ENCODE measurements around the gene ATG101. TPM values are rescaled to one million over a fixed set of nuclear protein-coding genes. Genes with fewer than 3 reads are reported as not detected.

ATG101 gene
- polyA plus RNA-seq, 1 donor from 2014 or later = 25.4 TPM

GRCh38 chr12:52059582-52060497 lies 9.9 kb upstream of the ATG101 start:
- no peaks in the 10 kb centered on the region for H3K27me3 Mint-ChIP-seq
- H3K4me3 Mint-ChIP-seq = no peak overlapping the region
- H3K4me1 Mint-ChIP-seq = no peaks in the 10 kb centered on the region
- H3K36me3 Mint-ChIP-seq = peaks cover 4% of the 10 kb centered on the region
- no peak overlapping the region for H3K27ac Mint-ChIP-seq
- no peaks in the 10 kb centered on the region for H3K9me3 Mint-ChIP-seq

- H3K27me3 Mint-ChIP-seq = no peaks in the 10 kb centered on the region
- no peaks in the 10 kb centered on the region for H3K4me1 Mint-ChIP-seq
- no peak overlapping the region for H3K27ac Mint-ChIP-seq
- H3K4me3 Mint-ChIP-seq = no peak overlapping the region
- peaks cover 4% of the 10 kb centered on the region for H3K36me3 Mint-ChIP-seq
- no peaks in the 10 kb centered on the region for H3K9me3 Mint-ChIP-seq
Observed at GRCh38 chr12:52060498-52061177, 9.1 kb upstream of the ATG101 start.

- Mint-ChIP-seq H3K27ac (no peak overlapping the region), H3K9me3 (no peaks in the 10 kb centered on the region), H3K4me3 (no peak overlapping the region)
Observed at GRCh38 chr12:52061470-52062166, 8.2 kb upstream of the ATG101 start.

GRCh38 chr12:52062167-52063081 lies 7.4 kb upstream of the ATG101 start:
- Mint-ChIP-seq H3K4me1 (no peaks in the 10 kb centered on the region), H3K9me3 (no peaks in the 10 kb centered on the region), H3K27me3 (no peaks in the 10 kb centered on the region), H3K36me3 (peaks cover 2% of the 10 kb centered on the region), H3K4me3 (no peak overlapping the region), H3K27ac (no peak overlapping the region)

More at GRCh38 chr12:52061470-52062166, 8.2 kb upstream of the ATG101 start:
- Mint-ChIP-seq H3K4me1 (no peaks in the 10 kb centered on the region), H3K27me3 (no peaks in the 10 kb centered on the region), H3K36me3 (peaks cover 4% of the 10 kb centered on the region)

GRCh38 chr12:52063082-52063924 lies 6.5 kb upstream of the ATG101 start:
- peaks cover 2% of the 10 kb centered on the region for H3K36me3 Mint-ChIP-seq
- H3K4me1 Mint-ChIP-seq = no peaks in the 10 kb centered on the region
- peak overlapping the region in 1 of 3 donors; percentile 56 for H3K27ac Mint-ChIP-seq
- no peaks in the 10 kb centered on the region for H3K9me3 Mint-ChIP-seq
- H3K27me3 Mint-ChIP-seq = no peaks in the 10 kb centered on the region
- no peak overlapping the region for H3K4me3 Mint-ChIP-seq

GRCh38 chr12:52063981-52064649 lies 5.7 kb upstream of the ATG101 start:
- no peaks in the 10 kb centered on the region for H3K27me3 Mint-ChIP-seq
- no peaks in the 10 kb centered on the region for H3K9me3 Mint-ChIP-seq
- no peak overlapping the region for H3K4me3 Mint-ChIP-seq
- H3K4me1 Mint-ChIP-seq = peaks cover 3% of the 10 kb centered on the region in 3 donors
- H3K27ac Mint-ChIP-seq = no peak overlapping the region
- peaks cover 2% of the 10 kb centered on the region for H3K36me3 Mint-ChIP-seq

- peak overlapping the region in 2 of 4 donors; percentile 4 to 73 for H3K4me3 Mint-ChIP-seq
- H3K27ac Mint-ChIP-seq = peak overlapping the region in 2 of 3 donors; percentile 68 to 94
Observed at GRCh38 chr12:52066346-52067080, 3.3 kb upstream of the ATG101 start.

GRCh38 chr12:52067081-52067374 lies 2.8 kb upstream of the ATG101 start:
- peaks cover 21 to 24% (median 22%) of the 10 kb centered on the region in 3 donors for H3K4me1 Mint-ChIP-seq
- H3K27ac Mint-ChIP-seq = peak overlapping the region in 1 of 3 donors; percentile 94
- peak overlapping the region in 1 of 4 donors; percentile 4 for H3K4me3 Mint-ChIP-seq
- no peaks in the 10 kb centered on the region for H3K9me3 Mint-ChIP-seq
- no peaks in the 10 kb centered on the region for H3K36me3 Mint-ChIP-seq
- no peaks in the 10 kb centered on the region for H3K27me3 Mint-ChIP-seq

More at GRCh38 chr12:52066346-52067080, 3.3 kb upstream of the ATG101 start:
- Mint-ChIP-seq H3K4me1 (peaks cover 19 to 21% (median 20%) of the 10 kb centered on the region in 3 donors), H3K27me3 (no peaks in the 10 kb centered on the region), H3K36me3 (no peaks in the 10 kb centered on the region), H3K9me3 (no peaks in the 10 kb centered on the region)

GRCh38 chr12:52070185-52070925 lies 577 bp downstream of the ATG101 start:
- Mint-ChIP-seq H3K4me1 (peaks cover 33 to 41% (median 37%) of the 10 kb centered on the region in 3 donors), H3K27ac (peak overlapping the region; percentile 92 to 99 (median 98)), H3K9me3 (no peaks in the 10 kb centered on the region), H3K27me3 (no peaks in the 10 kb centered on the region), H3K4me3 (peak overlapping the region; percentile 91 to 99 (median 98)), H3K36me3 (peaks cover 6% of the 10 kb centered on the region)

- Mint-ChIP-seq H3K9me3 (no peaks in the 10 kb centered on the region), H3K4me1 (peaks cover 36 to 41% (median 37%) of the 10 kb centered on the region in 3 donors), H3K27me3 (no peaks in the 10 kb centered on the region), H3K4me3 (peak overlapping the region in 3 of 4 donors; percentile 50 to 65 (median 59)), H3K36me3 (peaks cover 10% of the 10 kb centered on the region), H3K27ac (peak overlapping the region; percentile 28 to 79 (median 77))
Observed at GRCh38 chr12:52073531-52074381, 4.0 kb downstream of the ATG101 start.

- Mint-ChIP-seq H3K4me3 (peak overlapping the region in 1 of 4 donors; percentile 28), H3K36me3 (peaks cover 10% of the 10 kb centered on the region), H3K9me3 (no peaks in the 10 kb centered on the region), H3K4me1 (peaks cover 26 to 33% (median 27%) of the 10 kb centered on the region in 3 donors), H3K27ac (no peak overlapping the region), H3K27me3 (no peaks in the 10 kb centered on the region)
Observed at GRCh38 chr12:52074971-52075724, 5.4 kb downstream of the ATG101 start.
